GM12878 (cell line): Measurements from ENCODE around the gene ANAPC2. TPM values are rescaled to one million over a fixed set of nuclear protein-coding genes. Genes with fewer than 3 reads are reported as not detected.

Source experiments
- ATAC-seq: fragments of 200-7000 bp; cut with Tn5 transposase; 3 replicates; pipeline ENCODE4 v1.9.1; 2020; ENCODE audit warnings: mild to moderate bottlenecking, moderate library complexity
- BruUV-seq: library from RNA; stranded (reverse); fragments of 400-500 nt; replicated peaks from 2 replicates; lab custom pipeline; 2021; lab: Mats Ljungman, UMichigan
- CTCF ChIA-PET: fragments of 300-600 bp; sonication (Branson Sonifier 250); formaldehyde crosslinking; extraction: SDS; loops from one replicate; lab custom pipeline; 2021; ENCODE audit warnings: inconsistent platforms; lab: Yijun Ruan, JAX
- POLR2A ChIA-PET: fragments of 350-600 bp; formaldehyde crosslinking; extraction: SDS; loops from one replicate; lab custom pipeline; 2021; ENCODE audit warnings: inconsistent platforms; lab: Charles Lee
- RAD21 ChIA-PET: fragments of 300-600 bp; sonication (Branson Sonifier 250); formaldehyde crosslinking; loops from one replicate; lab custom pipeline; 2023; ENCODE audit warnings: antibody characterized with exemption; ENCODE audit not compliant: unreplicated experiment; lab: Charles Lee
- SMC1A ChIA-PET: fragments of 300-600 bp; sonication (Branson Sonifier 250); formaldehyde crosslinking; loops from one replicate; lab custom pipeline; 2023; ENCODE audit not compliant: unreplicated experiment, uncharacterized antibody; lab: Charles Lee
- DNase-seq: peaks from one replicate; pipeline ENCODE4 v3.0.0-alpha.2; 2011; ENCODE audit warnings: low read depth, low spot score
- FAIRE-seq: peaks from 3 replicates; lab custom pipeline; 2011; peaks lifted over from hg19 to GRCh38; lab: Jason Lieb, UNC
- H2AFZ ChIP-seq: 2 replicates; pipeline ENCODE4 v1.6.0; 2011; ENCODE audit warnings: low read depth, low read length, control low read depth; ENCODE audit not compliant: control insufficient read depth
- H3K27ac ChIP-seq: 2 replicates; pipeline ENCODE4 v1.5.1; 2011; ENCODE audit warnings: control low read depth; ENCODE audit not compliant: control insufficient read depth, insufficient read depth
- H3K27me3 ChIP-seq, 2 experiments: replicated peaks in 1 of 2; 2 replicates each; pipeline versions ENCODE4 v1.6.0 to v1.6.1; 2011; ENCODE audit warnings: low read length in 1 of 2; ENCODE audit not compliant: control insufficient read depth in 2 of 2, insufficient read depth in 2 of 2
- H3K36me3 ChIP-seq, 2 experiments: 2 replicates each; pipeline ENCODE4 v1.5.1; 2011; ENCODE audit warnings: low read length in 1 of 2; ENCODE audit not compliant: control insufficient read depth in 2 of 2, insufficient read depth in 2 of 2
- H3K4me1 ChIP-seq: 2 replicates; pipeline ENCODE4 v1.6.1; 2011; ENCODE audit warnings: mild to moderate bottlenecking, low read length, moderate library complexity, mixed read lengths; ENCODE audit not compliant: control insufficient read depth, insufficient read depth
- H3K4me2 ChIP-seq: 2 replicates; pipeline ENCODE4 v1.6.0; 2011; ENCODE audit warnings: control low read depth; ENCODE audit not compliant: control insufficient read depth, insufficient read depth
- H3K4me3 ChIP-seq: fragments of 200-600 bp; sonication (generic); 2 replicates; pipeline ENCODE4 v1.5.1; 2016
- H3K79me2 ChIP-seq: 2 replicates; pipeline ENCODE4 v1.6.0; 2011; ENCODE audit warnings: low read length; ENCODE audit not compliant: control insufficient read depth, insufficient read depth
- H3K9ac ChIP-seq: 2 replicates; pipeline ENCODE4 v1.8.0; 2011; ENCODE audit warnings: low read length, control low read depth, mixed read lengths; ENCODE audit not compliant: control insufficient read depth, insufficient read depth
- H3K9me3 ChIP-seq: replicated peaks from 3 replicates; pipeline ENCODE4 v1.5.1; 2011; ENCODE audit warnings: mild to moderate bottlenecking, low read length; ENCODE audit not compliant: control insufficient read depth, insufficient read depth
- H4K20me1 ChIP-seq: 2 replicates; pipeline ENCODE4 v1.6.0; 2011; ENCODE audit not compliant: control insufficient read depth, insufficient read depth
- ESRRA ChIP-seq: IDR thresholded peaks from 2 replicates; pipeline ENCODE4 v1.6.1; 2012; ENCODE audit warnings: mild to moderate bottlenecking, low read length, improper control_type of control experiment
- EZH2 ChIP-seq: IDR thresholded peaks from 2 replicates; pipeline ENCODE4 v1.6.1; 2012; ENCODE audit warnings: low read depth, mild to moderate bottlenecking, control low read depth, inconsistent platforms, low read length, borderline replicate concordance; ENCODE audit not compliant: control insufficient read depth
- HCFC1 ChIP-seq: fragments of 150-350 bp; IDR thresholded peaks from 2 replicates; pipeline ENCODE4 v1.6.1; 2014; ENCODE audit warnings: low read length
- MEF2A ChIP-seq: IDR thresholded peaks from 2 replicates; pipeline ENCODE4 v1.6.1; 2011; ENCODE audit warnings: low read depth, mild to moderate bottlenecking, low read length, moderate library complexity; ENCODE audit not compliant: insufficient read depth
- NFIC ChIP-seq: IDR thresholded peaks from 2 replicates; pipeline ENCODE4 v1.6.1; 2012; ENCODE audit warnings: low read depth, mild to moderate bottlenecking, inconsistent platforms, low read length, moderate library complexity
- POLR2AphosphoS5 ChIP-seq: IDR thresholded peaks from 2 replicates; pipeline ENCODE4 v1.6.1; 2011; ENCODE audit warnings: mild to moderate bottlenecking, low read length, inconsistent platforms
- SMAD1 ChIP-seq: fragments of 450-650 bp; IDR thresholded peaks from 2 replicates; pipeline ENCODE4 v1.6.1; 2018; ENCODE audit warnings: mild to moderate bottlenecking, low read depth; ENCODE audit not compliant: partially characterized antibody
- SRF ChIP-seq, 2 experiments: IDR thresholded peaks; 2 replicates each; pipeline ENCODE4 v1.6.1; 2011; ENCODE audit warnings: low read depth in 2 of 2, low read length in 2 of 2, mild to moderate bottlenecking in 1 of 2, moderate library complexity in 1 of 2
- TAF1 ChIP-seq: IDR thresholded peaks from 2 replicates; pipeline ENCODE4 v1.6.1; 2011; ENCODE audit warnings: mild to moderate bottlenecking, low read depth, low read length, borderline replicate concordance
- TCF7 ChIP-seq: IDR thresholded peaks from 2 replicates; pipeline ENCODE4 v1.6.1; 2014; ENCODE audit warnings: antibody characterized with exemption, borderline replicate concordance
- USF2 ChIP-seq: IDR thresholded peaks from 2 replicates; pipeline ENCODE4 v1.6.1; 2011; ENCODE audit warnings: low read depth, low read length, improper control_type of control experiment, borderline replicate concordance
- ZNF217 ChIP-seq: fragments of 450-650 bp; IDR thresholded peaks from 2 replicates; pipeline ENCODE4 v1.6.1; 2017; ENCODE audit warnings: antibody characterized with exemption, mild to moderate bottlenecking
- ZNF24 ChIP-seq: fragments of 450-650 bp; IDR thresholded peaks from 2 replicates; pipeline ENCODE4 v1.6.1; 2017; ENCODE audit warnings: antibody characterized with exemption, mild to moderate bottlenecking
- WGBS: methylation state at CpG from one replicate; pipeline ENCODE4 v1.1.6; 2016; ENCODE audit warnings: low lambda C conversion rate; ENCODE audit not compliant: insufficient replicate concordance, insufficient coverage; ENCODE audit errors: missing lambda C conversion rate; 5-methylcytosine and 5-hydroxymethylcytosine counted together
- in situ Hi-C: fragments of 300-500 bp; cut with MboI; formaldehyde crosslinking; loops from 9 replicates; pipeline ENCODE4 v1.14.3; 2018; ENCODE audit warnings: mixed read lengths
- intact Hi-C: fragments of 100-400 bp; cut with micrococcal nuclease; formaldehyde crosslinking; loops from one replicate; pipeline ENCODE4 v1.14.2; 2022; ENCODE audit not compliant: unreplicated experiment
- polyA plus RNA-seq, 11 experiments: library from polyadenylated mRNA; depleted of rRNA in 4 of 11; unstranded in 6 of 11; stranded (reverse) in 5 of 11; fragments of >200 nt; fragmentation: Nextera tagmentation in 4 of 11; fragmentation: Illumina TruSeq in 1 of 11; extraction: Ambion mirVana in 4 of 11; extraction: Trizol in 1 of 11; gene quantifications; 1 replicate in 1 of 11; 2 replicates in 10 of 11; pipeline versions ENCODE4 v1.2.1 to v1.2.3, GENCODE V29; 2011 to 2016; ENCODE audit warnings: inconsistent platforms in 2 of 11, missing spikeins in 2 of 11, low read depth in 1 of 11
- total RNA-seq, 4 experiments: library from RNA; depleted of rRNA in 3 of 4; stranded (reverse); fragments of >200 nt in 3 of 4; fragmentation: Illumina TruSeq in 1 of 4; extraction: Trizol in 1 of 4; gene quantifications; 2 replicates each; pipeline versions ENCODE4 v1.2.1 to v1.2.3, GENCODE V29; 2013 to 2021

The ANAPC2 gene
- total and polyA plus RNA-seq, 10 of the 15 experiments (the other 5 are each of a cell fraction or from before 2014, with no cell fraction given): 0.03 to 65.2 (median 20.5) TPM

GRCh38 chr9:137217276-137218211 lies 29.2 kb upstream of the ANAPC2 start:
- BruUV-seq: no TSS peak
- H3K27ac ChIP-seq: no peak overlapping the region
- no peaks in the 10 kb centered on the region for H3K79me2 ChIP-seq
- no peak overlapping the region for H3K4me3 ChIP-seq
- in situ Hi-C loops: no loop called here
- ATAC-seq (no peak), FAIRE-seq (no peak), DNase-seq (no peak)
- CTCF ChIA-PET: no interaction called here
- POLR2A ChIA-PET: no interaction called here
- no peaks in the 10 kb centered on the region for H3K27me3 ChIP-seq
- SMC1A ChIA-PET: no interaction called here
- no peak overlapping the region for H3K4me2 ChIP-seq
- H3K36me3 ChIP-seq: peaks cover 0 to 2% of the 10 kb centered on the region in 2 experiments; a peak in 2 of 4 replicates
- H3K9ac ChIP-seq: no peak overlapping the region
- WGBS: 89% methylated on average over 36 of the region's 36 CpGs
- TF ChIP-seq HCFC1 (no peak), USF2 (no peak), SRF (IDR thresholded peaks at IDR 0.05; ENCODE audit: low read depth in 2 of 2, low read length in 2 of 2) (no peak), MEF2A (no peak), TCF7 (no peak), ZNF24 (no peak), NFIC (no peak), POLR2AphosphoS5 (no peak), SMAD1 (no peak), TAF1 (no peak), ZNF217 (no peak), EZH2 (no peak), ESRRA (no peak)
- no peak overlapping the region for H2AFZ ChIP-seq
- no peaks in the 10 kb centered on the region for H4K20me1 ChIP-seq
- no peaks in the 10 kb centered on the region for H3K9me3 ChIP-seq
- intact Hi-C loops: no loop called here
- RAD21 ChIA-PET: no interaction called here
- no peaks in the 10 kb centered on the region for H3K4me1 ChIP-seq
